K562 (cell line): ENCODE measurements around the gene SLC16A5. TPM values are rescaled to one million over a fixed set of nuclear protein-coding genes. Genes with fewer than 3 reads are reported as not detected.

Experiments used
- ATAC-seq: fragments of 200-7000 bp; cut with Tn5 transposase; 3 replicates; pipeline ENCODE4 v1.9.1; 2020; ENCODE audit warnings: moderate library complexity
- BruUV-seq: library from RNA; stranded (reverse); fragments of 400-500 nt; replicated peaks from 2 replicates; lab custom pipeline; 2021; lab: Mats Ljungman, UMichigan
- CTCF ChIA-PET: fragments of 300-600 bp; formaldehyde crosslinking; extraction: SDS; loops from one replicate; lab custom pipeline; 2021; ENCODE audit warnings: low intra/inter-chr PET ratio; lab: Yijun Ruan, JAX
- POLR2A ChIA-PET: fragments of 300-600, 350-650 bp; sonication (Branson Sonifier 250); formaldehyde crosslinking; extraction: SDS; loops from one replicate; lab custom pipeline; 2021; ENCODE audit warnings: antibody characterized with exemption, inconsistent platforms; lab: Yijun Ruan, JAX
- DNase-seq, 4 experiments: peaks; one replicate each; pipeline versions ENCODE4 v3.0.0 to v3.0.0-alpha.2; 2011 to 2018; ENCODE audit warnings: low spot score in 3 of 4, mixed read lengths in 3 of 4; ENCODE audit errors: extremely low read depth in 1 of 4
- FAIRE-seq: peaks from 2 replicates; lab custom pipeline; 2011; peaks lifted over from hg19 to GRCh38; lab: Jason Lieb, UNC
- H2AFZ ChIP-seq: 2 replicates; pipeline ENCODE4 v1.6.0; 2011; ENCODE audit warnings: low read depth, low read length, control low read depth, inconsistent platforms
- H3K27ac ChIP-seq: fragments of 200-600 bp; 3 replicates; pipeline ENCODE4 v1.8.0; 2011; ENCODE audit warnings: low read depth, mild to moderate bottlenecking, control low read depth, inconsistent platforms, low read length, moderate library complexity, mixed read lengths; ENCODE audit errors: extremely low read depth
- H3K27me3 ChIP-seq, 2 experiments: fragments of 300-600 bp in 1 of 2; 2 replicates in 1 of 2; 3 replicates in 1 of 2; pipeline versions ENCODE4 v1.6.0 to v1.8.0; 2011; ENCODE audit warnings: inconsistent platforms in 2 of 2, low read length in 2 of 2, mild to moderate bottlenecking in 1 of 2, mixed read lengths in 1 of 2, moderate library complexity in 1 of 2; ENCODE audit not compliant: control insufficient read depth in 2 of 2, insufficient read depth in 2 of 2
- H3K36me3 ChIP-seq: fragments of 300-600 bp; 3 replicates; pipeline ENCODE4 v1.8.0; 2011; ENCODE audit warnings: mild to moderate bottlenecking, low read length, inconsistent platforms; ENCODE audit not compliant: control insufficient read depth, insufficient read depth
- H3K4me1 ChIP-seq, 2 experiments: fragments of 200-600 bp in 1 of 2; replicated peaks in 1 of 2; 2 replicates in 1 of 2; 3 replicates in 1 of 2; pipeline versions ENCODE4 v1.5.1 to v1.8.0; 2011; ENCODE audit warnings: inconsistent platforms in 2 of 2, low read length in 2 of 2, mild to moderate bottlenecking in 1 of 2, mixed read lengths in 1 of 2, moderate library complexity in 1 of 2; ENCODE audit not compliant: control insufficient read depth in 2 of 2, insufficient read depth in 2 of 2
- H3K4me2 ChIP-seq: 2 replicates; pipeline ENCODE4 v1.6.1; 2011; ENCODE audit warnings: low read length, control low read depth, inconsistent platforms, mixed read lengths; ENCODE audit not compliant: insufficient read depth
- H3K4me3 ChIP-seq: fragments of 200-600 bp; sonication (generic), shearing (Covaris generic); 2 replicates; pipeline ENCODE4 v1.5.1; 2016; ENCODE audit warnings: control low read depth, inconsistent platforms
- H3K79me2 ChIP-seq: fragments of 200-600 bp; 3 replicates; pipeline ENCODE4 v1.8.0; 2011; ENCODE audit warnings: low read length, inconsistent platforms; ENCODE audit not compliant: control insufficient read depth, insufficient read depth
- H3K9ac ChIP-seq, 2 experiments: 2 replicates each; pipeline versions ENCODE4 v1.6.0 to v1.6.1; 2011; ENCODE audit warnings: low read depth in 2 of 2, low read length in 2 of 2, control low read depth in 1 of 2, inconsistent platforms in 1 of 2, mild to moderate bottlenecking in 1 of 2, mixed read lengths in 1 of 2; ENCODE audit not compliant: insufficient read depth in 1 of 2
- H3K9me1 ChIP-seq: one replicate; pipeline ENCODE4 v1.6.0; 2011; ENCODE audit warnings: inconsistent platforms, mild to moderate bottlenecking, low read length, moderate library complexity; ENCODE audit not compliant: control insufficient read depth, insufficient read depth
- H3K9me3 ChIP-seq: replicated peaks from 2 replicates; pipeline ENCODE4 v1.5.1; 2011; ENCODE audit warnings: low read depth, low read length, inconsistent platforms; ENCODE audit not compliant: control insufficient read depth, insufficient read depth
- H4K20me1 ChIP-seq: replicated peaks from 2 replicates; pipeline ENCODE4 v1.6.1; 2011; ENCODE audit warnings: low read length, inconsistent platforms, mixed read lengths; ENCODE audit not compliant: control insufficient read depth, insufficient read depth
- ATF1 ChIP-seq, 2 experiments: fragments of 450-650 bp in 1 of 2; IDR thresholded peaks; 2 replicates each; pipeline ENCODE4 v1.6.1; 2016; ENCODE audit warnings: missing compliant biosample characterization in 1 of 2, missing genetic modification characterization in 1 of 2
- BDP1 ChIP-seq: IDR thresholded peaks from 3 replicates; pipeline ENCODE4 v1.6.1; 2011; ENCODE audit not compliant: insufficient read length, insufficient read depth
- BRD4 ChIP-seq: fragments of 200-600 bp; sonication (generic); IDR thresholded peaks from 2 replicates; pipeline ENCODE4 v1.6.1; 2017; ENCODE audit warnings: inconsistent platforms
- CHD1 ChIP-seq: fragments of 200-600 bp; sonication (generic); IDR thresholded peaks from one replicate; pipeline ENCODE4 v1.6.1; 2012; ENCODE audit warnings: mild to moderate bottlenecking, moderate library complexity, low read length, inconsistent platforms
- HDGF ChIP-seq: fragments of 450-650 bp; IDR thresholded peaks from 2 replicates; pipeline ENCODE4 v1.6.1; 2016
- HSF4 ChIP-seq: fragments of 250-450 bp; sonication (Bioruptor Pico); IDR thresholded peaks from 2 replicates; pipeline ENCODE4 v2.1.2; 2022; ENCODE audit warnings: mild to moderate bottlenecking, moderate library complexity, borderline replicate concordance
- KDM5B ChIP-seq: fragments of 200-600 bp; sonication (generic); IDR thresholded peaks from 2 replicates; pipeline ENCODE4 v1.6.1; 2012; ENCODE audit warnings: low read depth, mild to moderate bottlenecking, moderate library complexity, low read length, control low read depth, inconsistent platforms; ENCODE audit not compliant: insufficient replicate concordance
- L3MBTL2 ChIP-seq: fragments of 450-650 bp; IDR thresholded peaks from 2 replicates; pipeline ENCODE4 v1.6.1; 2016; ENCODE audit warnings: mild to moderate bottlenecking, moderate library complexity
- MCM3 ChIP-seq: fragments of 450-650 bp; IDR thresholded peaks from 2 replicates; pipeline ENCODE4 v1.6.1; 2016
- NR4A1 ChIP-seq, 2 experiments: fragments of 250-450 bp in 1 of 2; fragments of 450-650 bp in 1 of 2; sonication (Bioruptor Pico) in 1 of 2; IDR thresholded peaks; 2 replicates each; pipeline versions ENCODE4 v1.4.0 to v1.6.1; 2016 to 2020; ENCODE audit warnings: mild to moderate bottlenecking in 2 of 2, missing compliant biosample characterization in 1 of 2, missing genetic modification characterization in 1 of 2, moderate library complexity in 1 of 2
- SMAD2 ChIP-seq: fragments of 150-350 bp; IDR thresholded peaks from 2 replicates; pipeline ENCODE4 v1.6.1; 2014; ENCODE audit warnings: low read depth, mild to moderate bottlenecking, low read length
- TCF3 ChIP-seq: sonication (generic); formaldehyde crosslinking; IDR thresholded peaks from 2 replicates; pipeline ENCODE4 v1.4.0; 2020; ENCODE audit warnings: mild to moderate bottlenecking, missing genetic modification reagents
- ZNF644 ChIP-seq: fragments of 200-800 bp; sonication (Bioruptor generic); IDR thresholded peaks from 2 replicates; pipeline ENCODE4 v1.6.1; 2016; ENCODE audit warnings: low read depth, missing genetic modification characterization, missing compliant biosample characterization
- WGBS: fragments of 100-300 bp; shearing (Covaris generic); methylation state at CpG from one replicate; pipeline ENCODE4 v1.1.6; 2016; ENCODE audit warnings: low coverage, mixed read lengths; ENCODE audit not compliant: insufficient coverage; ENCODE audit errors: missing lambda C conversion rate; 5-methylcytosine and 5-hydroxymethylcytosine counted together
- in situ Hi-C: fragments of 300-500 bp; cut with MboI; formaldehyde crosslinking; loops from 4 replicates; pipeline ENCODE4 v1.15.0; 2018; ENCODE audit warnings: inconsistent platforms, mixed read lengths
- intact Hi-C: fragments of 100-400 bp; cut with micrococcal nuclease; formaldehyde crosslinking; loops from 2 replicates; pipeline ENCODE4 v1.14.2; 2022
- polyA plus RNA-seq, 8 experiments: library from polyadenylated mRNA; depleted of rRNA in 4 of 8; stranded (reverse) in 5 of 8; unstranded in 3 of 8; fragments of >200 nt; fragmentation: Nextera tagmentation in 2 of 8; fragmentation: Illumina TruSeq in 1 of 8; extraction: Ambion mirVana in 2 of 8; extraction: Trizol in 1 of 8; gene quantifications; 2 replicates each; pipeline versions ENCODE4 v1.2.1 to v1.2.3, GENCODE V29; 2011 to 2014; ENCODE audit warnings: inconsistent platforms in 1 of 8, missing spikeins in 1 of 8
- total RNA-seq, 7 experiments: library from RNA; depleted of rRNA in 6 of 7; stranded (reverse); fragments of >200 nt in 6 of 7; fragmentation: Illumina TruSeq in 2 of 7; extraction: Trizol in 2 of 7; gene quantifications; 2 replicates each; pipeline versions ENCODE4 v1.2.1 to v1.2.3, GENCODE V29; 2011 to 2021; ENCODE audit warnings: low replicate concordance in 1 of 7
- TF ChIP-seq, protein P1 (sequence below): fragments of 250-450 bp; sonication (Bioruptor Pico); IDR thresholded peaks from 2 replicates; pipeline ENCODE4 v1.5.0; 2021; ENCODE audit warnings: mild to moderate bottlenecking, borderline replicate concordance
- TF ChIP-seq, protein P2 (sequence below): sonication (generic); formaldehyde crosslinking; IDR thresholded peaks from 2 replicates; pipeline ENCODE4 v1.8.0; 2022; ENCODE audit warnings: mild to moderate bottlenecking, missing genetic modification reagents

SLC16A5 gene
- total and polyA plus RNA-seq, 9 of the 15 experiments (the other 6 are each of a cell fraction or from before 2014, with no cell fraction given) = 0.06 to 2.6 (median 0.91) TPM

DNA sequence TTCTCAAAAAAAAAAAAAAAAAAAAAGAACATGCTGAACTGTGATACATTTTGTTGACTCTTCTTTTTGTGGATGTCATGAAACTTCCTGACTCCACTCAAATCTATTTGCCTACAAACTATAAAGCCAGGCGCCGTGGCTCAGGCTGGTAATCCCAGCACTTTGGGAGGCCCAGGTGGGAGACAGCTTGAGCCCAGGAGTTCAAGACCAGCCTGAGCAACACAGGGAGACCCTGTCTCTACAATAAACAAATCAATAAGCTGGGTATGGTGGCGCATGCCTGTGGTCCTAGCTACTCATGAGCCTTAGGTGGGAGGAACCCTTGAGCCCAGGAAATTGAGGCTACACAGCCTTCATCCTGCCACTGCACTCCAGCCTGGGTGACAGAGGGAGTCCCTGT lies 45.2 kb downstream of the SLC16A5 start:
- no peak for FAIRE-seq
- DNase-seq = no peak
- POLR2A ChIA-PET = interaction anchor here (0.6 to 5.6 kb wide), 6 partner anchors 8 to 41 kb away, joined by 3 to 51 read pairs (median 3); partner anchors contain the start of gene ARMC7
- Histone ChIP-seq H3K79me2 (peaks cover 25% of the 10 kb centered on the region), H3K9me3 (no peaks in the 10 kb centered on the region), H3K36me3 (peaks cover 48% of the 10 kb centered on the region), H3K27ac (peak overlapping the region; percentile 46; the same call in 2 of the 3 replicates), H4K20me1 (peaks cover 6% of the 10 kb centered on the region; the same call in 1 of the 2 replicates), H3K4me2 (no peak overlapping the region), H3K27me3 (no peaks in the 10 kb centered on the region), H2AFZ (no peak overlapping the region), H3K9ac (0 out of 4 replicates have a peak overlapping the region, but pooled peaks of 1 of the 2 experiments have one; percentile 46), H3K4me3 (no peak overlapping the region), H3K4me1 (peaks cover 12 to 36% of the 10 kb centered on the region in 2 experiments; a peak in 4 of 5 replicates), H3K9me1 (no peaks in the 10 kb centered on the region)
- CTCF ChIA-PET = no interaction called here
- no TSS peak for BruUV-seq
- TF ChIP-seq CHD1 (no peak), NR4A1 (CRISPR knock-in tag; IDR thresholded peaks at IDR 0.05) (no peak), NR4A1 (tag; IDR thresholded peaks at IDR 0.05) (no peak), KDM5B (no peak), HDGF (no peak), SMAD2 (no peak), HSF4 (CRISPR knock-in tag) (no peak), BDP1 (no peak), ATF1 (CRISPR knock-in tag; IDR thresholded peaks at IDR 0.05) (no peak), ATF1 (tag; IDR thresholded peaks at IDR 0.05) (no peak), ZNF644 (tag) (no peak), L3MBTL2 (no peak), TCF3 (CRISPR knock-in tag) (no peak), MCM3 (no peak), BRD4 (no peak)
- TF ChIP-seq, protein P1, sequence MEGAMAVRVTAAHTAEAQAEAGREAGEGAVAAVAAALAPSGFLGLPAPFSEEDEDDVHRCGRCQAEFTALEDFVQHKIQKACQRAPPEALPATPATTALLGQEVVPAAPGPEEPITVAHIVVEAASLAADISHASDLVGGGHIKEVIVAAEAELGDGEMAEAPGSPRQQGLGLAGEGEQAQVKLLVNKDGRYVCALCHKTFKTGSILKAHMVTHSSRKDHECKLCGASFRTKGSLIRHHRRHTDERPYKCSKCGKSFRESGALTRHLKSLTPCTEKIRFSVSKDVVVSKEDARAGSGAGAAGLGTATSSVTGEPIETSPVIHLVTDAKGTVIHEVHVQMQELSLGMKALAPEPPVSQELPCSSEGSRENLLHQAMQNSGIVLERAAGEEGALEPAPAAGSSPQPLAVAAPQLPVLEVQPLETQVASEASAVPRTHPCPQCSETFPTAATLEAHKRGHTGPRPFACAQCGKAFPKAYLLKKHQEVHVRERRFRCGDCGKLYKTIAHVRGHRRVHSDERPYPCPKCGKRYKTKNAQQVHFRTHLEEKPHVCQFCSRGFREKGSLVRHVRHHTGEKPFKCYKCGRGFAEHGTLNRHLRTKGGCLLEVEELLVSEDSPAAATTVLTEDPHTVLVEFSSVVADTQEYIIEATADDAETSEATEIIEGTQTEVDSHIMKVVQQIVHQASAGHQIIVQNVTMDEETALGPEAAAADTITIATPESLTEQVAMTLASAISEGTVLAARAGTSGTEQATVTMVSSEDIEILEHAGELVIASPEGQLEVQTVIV = no peak
- TF ChIP-seq, protein P2, sequence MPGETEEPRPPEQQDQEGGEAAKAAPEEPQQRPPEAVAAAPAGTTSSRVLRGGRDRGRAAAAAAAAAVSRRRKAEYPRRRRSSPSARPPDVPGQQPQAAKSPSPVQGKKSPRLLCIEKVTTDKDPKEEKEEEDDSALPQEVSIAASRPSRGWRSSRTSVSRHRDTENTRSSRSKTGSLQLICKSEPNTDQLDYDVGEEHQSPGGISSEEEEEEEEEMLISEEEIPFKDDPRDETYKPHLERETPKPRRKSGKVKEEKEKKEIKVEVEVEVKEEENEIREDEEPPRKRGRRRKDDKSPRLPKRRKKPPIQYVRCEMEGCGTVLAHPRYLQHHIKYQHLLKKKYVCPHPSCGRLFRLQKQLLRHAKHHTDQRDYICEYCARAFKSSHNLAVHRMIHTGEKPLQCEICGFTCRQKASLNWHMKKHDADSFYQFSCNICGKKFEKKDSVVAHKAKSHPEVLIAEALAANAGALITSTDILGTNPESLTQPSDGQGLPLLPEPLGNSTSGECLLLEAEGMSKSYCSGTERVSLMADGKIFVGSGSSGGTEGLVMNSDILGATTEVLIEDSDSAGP (CRISPR knock-in tag) = no peak
- in situ Hi-C loops (no loop called here), intact Hi-C loops (loop anchor here (5.0 kb wide), 1 partner anchor 49 kb away; the partner anchor contains the start of gene SUMO2)
- WGBS = 93% methylated on average over 3 of the region's 3 CpGs
- no peak for ATAC-seq
